B cell (primary cell): ENCODE measurements around the gene KIAA1614. TPM values are rescaled to one million over a fixed set of nuclear protein-coding genes. Genes with fewer than 3 reads are reported as not detected.

ENCODE experiments used
- ATAC-seq: fragments of 200-7000 bp; cut with Tn5 transposase; one replicate; pipeline ENCODE4 v1.10.0; 2021; ENCODE audit warnings: low read depth, mild to moderate bottlenecking, moderate number of reproducible peaks, moderate library complexity
- CTCF ChIA-PET: fragments of 350-600 bp; sonication (Branson Sonifier 250); formaldehyde crosslinking; loops from one replicate; lab custom pipeline; 2021; ENCODE audit warnings: antibody characterized with exemption, inconsistent platforms; lab: Charles Lee
- POLR2A ChIA-PET: fragments of 350-600 bp; sonication (Branson Sonifier 250); formaldehyde crosslinking; loops from one replicate; lab custom pipeline; 2021; ENCODE audit warnings: antibody characterized with exemption; lab: Charles Lee
- DNase-seq: peaks from one replicate; pipeline ENCODE4 v3.0.0; 2013
- H2AFZ ChIP-seq: 2 replicates; pipeline ENCODE4 v1.6.1; 2012; ENCODE audit warnings: mild to moderate bottlenecking, low read depth, low read length; ENCODE audit not compliant: insufficient read depth, poor library complexity, severe bottlenecking
- H3K27ac ChIP-seq, 2 donors: 1 replicate in 1 of 2; 2 replicates in 1 of 2; pipeline ENCODE4 v1.5.1; 2012 to 2013; ENCODE audit warnings: low read length in 2 of 2, mild to moderate bottlenecking in 2 of 2, moderate library complexity in 1 of 2
- H3K27me3 ChIP-seq, 4 experiments: fragments of 200-600 bp in 1 of 4; sonication (generic) in 1 of 4; replicated peaks in 1 of 4; 1 replicate in 2 of 4; 2 replicates in 2 of 4; pipeline versions ENCODE4 v1.6.1 to v1.7.0; 2013 to 2016; ENCODE audit warnings: low read length in 3 of 4, mild to moderate bottlenecking in 2 of 4, mixed read lengths in 1 of 4, moderate library complexity in 1 of 4; ENCODE audit not compliant: insufficient read depth in 4 of 4, control insufficient read depth in 3 of 4; ENCODE audit errors: control extremely low read depth in 1 of 4
- H3K36me3 ChIP-seq, 2 experiments: replicated peaks in 1 of 2; 1 replicate in 1 of 2; 2 replicates in 1 of 2; pipeline versions ENCODE4 v1.6.1 to v1.7.1; 2013; ENCODE audit warnings: low read length in 1 of 2; ENCODE audit not compliant: insufficient read depth in 2 of 2, control insufficient read depth in 1 of 2; ENCODE audit errors: control extremely low read depth in 1 of 2, extremely low read depth in 1 of 2
- H3K4me1 ChIP-seq, 2 donors: fragments of 200-600 bp in 1 of 2; sonication (generic) in 1 of 2; 1 replicate in 1 of 2; 2 replicates in 1 of 2; pipeline versions ENCODE4 v1.5.1 to v1.6.1; 2013 to 2017; ENCODE audit warnings: low read length in 2 of 2; ENCODE audit not compliant: control insufficient read depth in 2 of 2, insufficient read depth in 2 of 2
- H3K4me2 ChIP-seq: replicated peaks from 2 replicates; pipeline ENCODE3; 2012; ENCODE audit warnings: mild to moderate bottlenecking, low read depth, low read length; ENCODE audit not compliant: poor library complexity, severe bottlenecking
- H3K4me3 ChIP-seq, 5 experiments: fragments of 200-600 bp in 1 of 5; sonication (generic) in 1 of 5; 1 replicate in 3 of 5; 2 replicates in 2 of 5; pipeline versions ENCODE4 v1.5.1 to v1.7.0; 2011 to 2016; ENCODE audit warnings: low read length in 4 of 5, mild to moderate bottlenecking in 4 of 5, low read depth in 2 of 5, control low read depth in 1 of 5, moderate library complexity in 1 of 5; ENCODE audit not compliant: insufficient read depth in 1 of 5; ENCODE audit errors: control extremely low read depth in 1 of 5, extremely low read depth in 1 of 5
- H3K79me2 ChIP-seq: fragments of 200-600 bp; sonication (generic); one replicate; pipeline ENCODE4 v1.6.0; 2016; ENCODE audit warnings: low read length; ENCODE audit not compliant: control insufficient read depth, insufficient read depth
- H3K9ac ChIP-seq: fragments of 200-600 bp; sonication (generic); 2 replicates; pipeline ENCODE4 v1.6.1; 2017; ENCODE audit warnings: mild to moderate bottlenecking, low read length, moderate library complexity
- H3K9me3 ChIP-seq, 3 donors: one replicate each; pipeline versions ENCODE4 v1.6.1 to v1.7.1; 2013; ENCODE audit warnings: low read length in 2 of 3; ENCODE audit not compliant: control insufficient read depth in 2 of 3, insufficient read depth in 1 of 3; ENCODE audit errors: control extremely low read depth in 1 of 3
- H4K20me1 ChIP-seq: 2 replicates; pipeline ENCODE4 v1.6.0; 2012; ENCODE audit warnings: mild to moderate bottlenecking, low read length; ENCODE audit not compliant: insufficient read depth, control insufficient read depth, poor library complexity, severe bottlenecking
- H3K27ac Mint-ChIP-seq: one replicate; pipeline ENCODE4 v1.8.0; 2021; ENCODE audit warnings: mixed read lengths
- H3K27me3 Mint-ChIP-seq: one replicate; pipeline ENCODE4 v1.8.0; 2021; ENCODE audit warnings: mixed read lengths
- H3K4me1 Mint-ChIP-seq: one replicate; pipeline ENCODE4 v1.8.0; 2021; ENCODE audit warnings: mixed read lengths
- H3K4me3 Mint-ChIP-seq: one replicate; pipeline ENCODE4 v1.8.0; 2021; ENCODE audit warnings: mixed read lengths
- H3K9me3 Mint-ChIP-seq: one replicate; pipeline ENCODE4 v1.8.0; 2022; ENCODE audit warnings: mixed read lengths; ENCODE audit not compliant: insufficient read depth
- CTCF ChIP-seq: fragments of 200-600 bp; IDR thresholded peaks from one replicate; pipeline ENCODE4 v1.8.0; 2022; ENCODE audit warnings: antibody characterized with exemption, mild to moderate bottlenecking
- EZH2 ChIP-seq: IDR thresholded peaks from 2 replicates; pipeline ENCODE4 v1.6.1; 2012; ENCODE audit warnings: borderline replicate concordance, low read depth, mild to moderate bottlenecking, moderate library complexity, low read length; ENCODE audit not compliant: insufficient read depth, poor library complexity, severe bottlenecking
- WGBS: methylation state at CpG from one replicate; pipeline ENCODE4 v1.1.5; 2013; ENCODE audit warnings: missing lambda C conversion rate; ENCODE audit not compliant: insufficient coverage; 5-methylcytosine and 5-hydroxymethylcytosine counted together
- intact Hi-C: fragments of 100-400 bp; cut with micrococcal nuclease; formaldehyde crosslinking; loops from one replicate; pipeline ENCODE4 v1.10.0; 2022
- polyA plus RNA-seq: library from polyadenylated mRNA; depleted of rRNA; stranded (reverse); fragments of >200 nt; gene quantifications from 2 replicates; pipeline ENCODE4 v1.2.3, GENCODE V29; 2012
- total RNA-seq, 2 donors: library from RNA; stranded (reverse); fragments of 120-200 nt in 1 of 2; gene quantifications; 1 replicate in 1 of 2; 2 replicates in 1 of 2; pipeline versions ENCODE4 v1.2.3 to v1.2.4, GENCODE V29; 2013 to 2022

Gene KIAA1614
- total and polyA plus RNA-seq, 2 donors (not counting 1 experiment from before 2014, with no cell fraction given) = 0.03 to 0.22 TPM

GRCh38 chr1:180948641-180949615 is 36.2 kb downstream of the KIAA1614 start:
- no peak for TF ChIP-seq EZH2
- TF ChIP-seq CTCF = no peak
- H3K9me3 Mint-ChIP-seq = peaks cover 5% of the 10 kb centered on the region
- ATAC-seq = no peak
- Histone ChIP-seq H3K9ac (no peak overlapping the region), H3K79me2 (no peaks in the 10 kb centered on the region), H3K4me3 (no peak overlapping the region), H2AFZ (no peak overlapping the region), H4K20me1 (no peaks in the 10 kb centered on the region), H3K27ac (no peak overlapping the region), H3K27me3 (no peaks in the 10 kb centered on the region), H3K4me1 (peaks cover 4 to 5% of the 10 kb centered on the region in 2 donors), H3K36me3 (no peaks in the 10 kb centered on the region), H3K4me2 (no peak overlapping the region), H3K9me3 (peaks cover 0 to 34% (median 10%) of the 10 kb centered on the region in 3 donors)
- H3K4me1 Mint-ChIP-seq = peaks cover 3% of the 10 kb centered on the region
- CTCF ChIA-PET = no interaction called here
- intact Hi-C loops = no loop called here
- H3K27me3 Mint-ChIP-seq = no peaks in the 10 kb centered on the region
- POLR2A ChIA-PET = no interaction called here
- DNase-seq = no peak
- WGBS = 89% methylated on average over 25 of the region's 26 CpGs
- H3K27ac Mint-ChIP-seq = no peak overlapping the region
- H3K4me3 Mint-ChIP-seq = no peak overlapping the region

- Histone ChIP-seq H3K79me2 (no peaks in the 10 kb centered on the region), H3K9me3 (peaks cover 0 to 34% (median 10%) of the 10 kb centered on the region in 3 donors), H3K36me3 (no peaks in the 10 kb centered on the region), H3K4me3 (no peak overlapping the region), H3K9ac (no peak overlapping the region), H3K27me3 (no peaks in the 10 kb centered on the region), H2AFZ (no peak overlapping the region), H4K20me1 (no peaks in the 10 kb centered on the region), H3K4me2 (no peak overlapping the region), H3K27ac (no peak overlapping the region), H3K4me1 (peaks cover 7 to 9% of the 10 kb centered on the region in 2 donors)
- ATAC-seq = no peak
- ChIA-PET CTCF (no interaction called here), POLR2A (no interaction called here)
- DNase-seq = no peak
- peaks cover 4% of the 10 kb centered on the region for H3K4me1 Mint-ChIP-seq
- no peaks in the 10 kb centered on the region for H3K27me3 Mint-ChIP-seq
- TF ChIP-seq CTCF (no peak), EZH2 (no peak)
- intact Hi-C loops = no loop called here
- peaks cover 5% of the 10 kb centered on the region for H3K9me3 Mint-ChIP-seq
- 97% methylated on average over 4 of the region's 4 CpGs for WGBS
- H3K4me3 Mint-ChIP-seq = no peak overlapping the region
- no peak overlapping the region for H3K27ac Mint-ChIP-seq
These were observed 36.9 kb downstream of the KIAA1614 start for GRCh38 chr1:180949616-180950000.
